HepG2 (cell line): ENCODE data around the gene PCSK7.

Source experiments
- BRF2 ChIP-seq: sonication (generic); formaldehyde crosslinking; IDR thresholded peaks from 2 replicates; pipeline ENCODE4 v1.8.1; 2022; ENCODE audit warnings: mild to moderate bottlenecking, missing genetic modification reagents
- CTCF ChIP-seq: sonication (generic); formaldehyde crosslinking; IDR thresholded peaks from 2 replicates; pipeline ENCODE4 v1.5.0; 2020; ENCODE audit warnings: mild to moderate bottlenecking, missing genetic modification reagents, moderate library complexity
- GMEB1 ChIP-seq: sonication (generic); formaldehyde crosslinking; IDR thresholded peaks from 2 replicates; pipeline ENCODE4 v1.5.1; 2020; ENCODE audit warnings: missing genetic modification reagents, mild to moderate bottlenecking, borderline replicate concordance
- JUN ChIP-seq: sonication (generic); formaldehyde crosslinking; IDR thresholded peaks from 2 replicates; pipeline ENCODE4 v1.4.0; 2020; ENCODE audit warnings: mild to moderate bottlenecking, missing genetic modification reagents
- KLF16 ChIP-seq, 2 experiments: sonication (generic) in 1 of 2; formaldehyde crosslinking in 1 of 2; IDR thresholded peaks; 2 replicates each; pipeline versions ENCODE4 v1.6.1 to v1.8.0; 2016 to 2023; ENCODE audit warnings: missing genetic modification reagents in 2 of 2, missing compliant biosample characterization in 1 of 2
- XRCC5 ChIP-seq: fragments of 200-400 bp; formaldehyde crosslinking; optimal IDR thresholded peaks from 2 replicates; pipeline ENCODE3; 2017; ENCODE audit warnings: mild to moderate bottlenecking, low read length
- ZFP62 ChIP-seq: sonication (generic); formaldehyde crosslinking; IDR thresholded peaks from 2 replicates; pipeline ENCODE4 v1.4.0; 2020; ENCODE audit warnings: missing genetic modification reagents
- ZNF235 ChIP-seq: sonication (generic); formaldehyde crosslinking; IDR thresholded peaks from 2 replicates; pipeline ENCODE4 v1.8.1; 2023; ENCODE audit warnings: mild to moderate bottlenecking, missing genetic modification reagents, borderline replicate concordance
- ZNF274 ChIP-seq: sonication (generic); formaldehyde crosslinking; IDR thresholded peaks from 2 replicates; pipeline ENCODE4 v1.5.1; 2020; ENCODE audit warnings: mild to moderate bottlenecking, missing genetic modification reagents
- ZNF326 ChIP-seq: sonication (generic); formaldehyde crosslinking; IDR thresholded peaks from 2 replicates; pipeline ENCODE4 v1.4.0; 2020; ENCODE audit warnings: missing genetic modification reagents, borderline replicate concordance
- ZNF616 ChIP-seq: sonication (generic); formaldehyde crosslinking; IDR thresholded peaks from 2 replicates; pipeline ENCODE4 v1.5.0; 2020; ENCODE audit warnings: low read depth, mild to moderate bottlenecking, missing genetic modification reagents

- TF ChIP-seq KLF16 (CRISPR knock-in tag; IDR thresholded peaks at IDR 0.05) = no peak
- TF ChIP-seq ZNF235 (CRISPR knock-in tag) = no peak
- no peak for TF ChIP-seq ZNF616
- TF ChIP-seq CTCF (CRISPR knock-in tag) = no peak
- TF ChIP-seq JUN = no peak
- no peak for TF ChIP-seq ZNF326 (CRISPR knock-in tag)
- no peak for TF ChIP-seq ZNF274 (CRISPR knock-in tag)
- TF ChIP-seq ZFP62 (CRISPR knock-in tag) = no peak
- no peak for TF ChIP-seq XRCC5
- no peak for TF ChIP-seq BRF2 (CRISPR knock-in tag)
- TF ChIP-seq GMEB1 (CRISPR knock-in tag) = no peak
Measured at GRCh38 chr11:117281159-117281558, 49.3 kb upstream of the PCSK7 start.
